SJCRH30 (cell line): ENCODE data around the gene TNFRSF1B. TPM values are rescaled to one million over a fixed set of nuclear protein-coding genes. Genes with fewer than 3 reads are reported as not detected.

Experiments
- DNase-seq, 2 experiments: peaks; one replicate each; pipeline ENCODE4 v3.0.0-alpha.2; 2015 to 2020
- H3K27ac ChIP-seq: fragments of 250-450 bp; sonication (Bioruptor Pico); 2 replicates; pipeline ENCODE4 v1.5.1; 2020; ENCODE audit warnings: mild to moderate bottlenecking, moderate library complexity
- H3K27me3 ChIP-seq: fragments of 250-450 bp; sonication (Bioruptor Pico); 2 replicates; pipeline ENCODE4 v1.5.1; 2020; ENCODE audit warnings: mild to moderate bottlenecking, moderate library complexity
- H3K36me3 ChIP-seq: fragments of 250-450 bp; sonication (Bioruptor Pico); 2 replicates; pipeline ENCODE4 v1.5.1; 2020; ENCODE audit warnings: mild to moderate bottlenecking, moderate library complexity
- H3K4me1 ChIP-seq: fragments of 250-450 bp; sonication (Bioruptor Pico); 2 replicates; pipeline ENCODE4 v1.5.1; 2020; ENCODE audit warnings: mild to moderate bottlenecking, moderate library complexity
- H3K4me3 ChIP-seq: fragments of 250-450 bp; sonication (Bioruptor Pico); 2 replicates; pipeline ENCODE4 v1.5.1; 2020; ENCODE audit warnings: mild to moderate bottlenecking, moderate library complexity
- H3K9me3 ChIP-seq: fragments of 250-450 bp; sonication (Bioruptor Pico); replicated peaks from 2 replicates; pipeline ENCODE4 v1.5.1; 2020; ENCODE audit warnings: mild to moderate bottlenecking, moderate library complexity
- total RNA-seq: library from RNA; depleted of rRNA; stranded (reverse); fragments of >200 nt; shearing (Covaris generic); gene quantifications from 2 replicates; pipeline ENCODE4 v1.2.3, GENCODE V29; 2014

Gene TNFRSF1B
- total RNA-seq, 1 experiment from 2014 or later, result 6.8 TPM

DNA sequence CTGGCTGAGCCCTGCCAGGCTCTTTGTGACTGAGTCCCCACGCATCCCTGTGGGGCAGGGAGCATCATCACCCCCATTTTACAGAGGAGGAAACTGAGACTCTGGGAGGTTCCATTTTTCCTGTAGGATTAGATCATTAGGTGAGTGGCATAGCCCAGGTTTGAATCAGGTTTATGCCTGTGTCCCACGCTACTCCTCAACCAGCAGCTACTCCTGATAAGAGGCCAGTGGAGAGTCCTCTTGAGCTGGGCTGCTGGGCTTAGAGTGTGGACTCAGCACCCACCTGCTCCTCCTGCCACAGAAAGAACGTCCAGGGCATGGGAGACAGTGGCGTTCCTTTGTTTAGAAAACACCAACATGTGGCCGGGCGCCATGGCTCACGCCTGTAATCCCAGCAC lies 30.7 kb downstream of the TNFRSF1B start:
- no peaks in the 10 kb centered on the region for H3K36me3 ChIP-seq
- H3K27me3 ChIP-seq, result no peaks in the 10 kb centered on the region; the same call in 1 of the 2 replicates
- H3K4me1 ChIP-seq, result peaks cover 10% of the 10 kb centered on the region
- no peak for DNase-seq
- no peaks in the 10 kb centered on the region for H3K9me3 ChIP-seq
- no peak overlapping the region for H3K27ac ChIP-seq
- no peak overlapping the region for H3K4me3 ChIP-seq

- H3K36me3 ChIP-seq, result no peaks in the 10 kb centered on the region
- H3K4me1 ChIP-seq, result peaks cover 3% of the 10 kb centered on the region; the same call in 1 of the 2 replicates
- H3K27ac ChIP-seq, result no peak overlapping the region
- no peaks in the 10 kb centered on the region for H3K9me3 ChIP-seq
- DNase-seq, result no peak
- no peaks in the 10 kb centered on the region; the same call in 1 of the 2 replicates for H3K27me3 ChIP-seq
- H3K4me3 ChIP-seq, result no peak overlapping the region
Measured at GRCh38 chr1:12200208-12200607, 33.4 kb downstream of the TNFRSF1B start.

GRCh38 chr1:12201352-12202189 lies 34.8 kb downstream of the TNFRSF1B start:
- Histone ChIP-seq H3K27ac (no peak overlapping the region), H3K27me3 (no peaks in the 10 kb centered on the region; the same call in 1 of the 2 replicates), H3K4me1 (peaks cover 3% of the 10 kb centered on the region; the same call in 1 of the 2 replicates), H3K36me3 (no peaks in the 10 kb centered on the region), H3K4me3 (no peak overlapping the region), H3K9me3 (no peaks in the 10 kb centered on the region)
- DNase-seq, result no peak

DNA sequence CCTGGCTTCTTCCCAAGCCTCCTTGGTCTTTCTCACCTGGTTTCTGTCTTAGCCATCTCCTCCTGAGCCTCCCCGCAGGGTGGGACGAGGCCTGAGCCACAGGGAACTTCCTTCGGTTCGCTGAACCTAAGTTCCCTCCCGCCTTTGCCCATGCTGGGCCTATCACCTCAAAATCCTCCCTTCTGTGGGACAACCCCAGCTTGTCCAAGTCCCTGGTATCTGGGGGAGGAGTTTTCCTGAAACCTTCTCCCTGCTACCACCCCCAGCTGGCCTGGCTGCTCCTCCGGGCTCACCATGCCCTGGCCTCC lies 35.4 kb downstream of the TNFRSF1B start:
- H3K9me3 ChIP-seq, result no peaks in the 10 kb centered on the region
- H3K36me3 ChIP-seq, result no peaks in the 10 kb centered on the region
- no peak overlapping the region for H3K4me3 ChIP-seq
- peaks cover under 1% of the 10 kb centered on the region; the same call in 1 of the 2 replicates for H3K4me1 ChIP-seq
- H3K27me3 ChIP-seq, result no peaks in the 10 kb centered on the region; the same call in 1 of the 2 replicates
- DNase-seq, result no peak
- H3K27ac ChIP-seq, result no peak overlapping the region

GRCh38 chr1:12202577-12202976 lies 35.8 kb downstream of the TNFRSF1B start:
- Histone ChIP-seq H3K4me1 (no peaks in the 10 kb centered on the region), H3K4me3 (no peak overlapping the region), H3K27me3 (no peaks in the 10 kb centered on the region; the same call in 1 of the 2 replicates), H3K27ac (no peak overlapping the region), H3K9me3 (no peaks in the 10 kb centered on the region), H3K36me3 (no peaks in the 10 kb centered on the region)
- no peak for DNase-seq

- Histone ChIP-seq H3K27me3 (no peaks in the 10 kb centered on the region; the same call in 1 of the 2 replicates), H3K27ac (no peak overlapping the region), H3K9me3 (no peaks in the 10 kb centered on the region), H3K4me1 (no peaks in the 10 kb centered on the region), H3K36me3 (no peaks in the 10 kb centered on the region), H3K4me3 (no peak overlapping the region)
- no peak for DNase-seq
Measured at GRCh38 chr1:12203216-12204007, 36.6 kb downstream of the TNFRSF1B start.

DNA sequence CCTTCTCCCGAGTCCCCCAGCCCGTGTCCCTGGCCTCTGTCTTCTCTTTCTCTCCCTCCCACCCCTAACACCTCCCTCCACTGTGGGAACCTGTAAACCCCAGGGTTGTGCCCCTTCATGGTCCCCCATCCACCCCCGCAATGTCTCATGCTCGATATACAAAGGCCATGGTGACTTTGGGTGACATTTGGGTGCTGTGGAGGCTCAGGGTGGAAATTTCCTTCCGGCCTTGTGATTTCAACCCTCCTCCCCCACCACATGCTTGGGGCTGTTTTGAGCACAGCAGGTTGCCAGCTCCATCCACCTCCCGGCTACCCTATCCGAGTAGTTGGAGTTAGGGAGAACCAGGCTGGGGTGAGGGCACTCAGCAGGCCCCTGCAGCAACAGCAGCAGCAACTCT lies 37.3 kb downstream of the TNFRSF1B start:
- no peaks in the 10 kb centered on the region for H3K4me1 ChIP-seq
- H3K36me3 ChIP-seq, result no peaks in the 10 kb centered on the region
- no peaks in the 10 kb centered on the region for H3K9me3 ChIP-seq
- no peak overlapping the region for H3K27ac ChIP-seq
- no peaks in the 10 kb centered on the region; the same call in 1 of the 2 replicates for H3K27me3 ChIP-seq
- no peak for DNase-seq
- no peak overlapping the region for H3K4me3 ChIP-seq

DNA sequence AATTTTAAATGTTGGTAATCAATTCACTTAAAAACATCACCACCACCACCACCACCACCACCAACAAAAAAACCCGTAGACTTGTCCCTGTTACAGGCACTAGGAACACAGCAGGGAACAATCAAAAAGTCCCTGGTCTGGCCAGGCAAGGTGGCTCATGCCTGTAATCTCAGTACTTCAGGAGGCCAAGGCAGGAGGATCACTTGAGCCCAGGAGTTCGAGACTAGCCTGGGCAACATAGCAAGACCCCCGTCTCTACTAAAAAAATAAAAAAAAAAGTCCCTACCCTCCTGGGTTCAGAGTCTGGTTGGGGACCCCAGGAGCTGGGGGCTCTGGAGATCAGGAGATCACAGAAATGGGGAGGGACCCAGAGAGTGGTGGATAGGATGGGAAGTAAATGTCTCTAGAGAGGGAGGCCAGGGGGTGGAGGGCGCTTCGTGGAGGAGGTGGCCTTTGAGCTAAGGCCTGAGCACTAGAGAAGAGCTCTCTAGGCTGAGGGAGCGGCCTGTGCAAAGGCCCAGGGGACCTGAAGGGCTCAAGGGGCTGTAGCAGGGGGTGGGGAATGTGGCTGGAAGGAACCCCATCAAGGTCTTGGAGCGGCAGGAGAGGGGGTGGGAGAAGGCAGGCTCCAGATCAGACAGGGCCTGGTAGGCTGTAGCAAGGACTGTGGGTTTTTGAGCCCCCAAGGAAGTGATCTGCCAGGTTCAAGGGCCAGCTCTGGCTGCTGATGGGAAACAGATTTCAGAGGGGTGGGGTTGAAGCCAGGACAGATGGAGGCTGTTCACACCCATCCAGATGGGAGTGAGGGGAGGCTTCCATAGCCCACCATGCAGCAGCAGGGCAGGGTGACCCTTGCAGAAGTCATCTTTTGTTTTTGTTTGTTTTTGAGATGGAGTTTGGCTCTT lies 38.2 kb downstream of the TNFRSF1B start:
- no peak for DNase-seq
- H3K36me3 ChIP-seq, result no peaks in the 10 kb centered on the region
- H3K27ac ChIP-seq, result no peak overlapping the region
- no peak overlapping the region for H3K4me3 ChIP-seq
- H3K9me3 ChIP-seq, result no peaks in the 10 kb centered on the region
- H3K4me1 ChIP-seq, result no peaks in the 10 kb centered on the region
- H3K27me3 ChIP-seq, result no peaks in the 10 kb centered on the region

GRCh38 chr1:12206238-12206637 lies 39.4 kb downstream of the TNFRSF1B start:
- no peaks in the 10 kb centered on the region for H3K27me3 ChIP-seq
- no peak overlapping the region for H3K27ac ChIP-seq
- no peaks in the 10 kb centered on the region for H3K36me3 ChIP-seq
- no peak overlapping the region for H3K4me3 ChIP-seq
- no peaks in the 10 kb centered on the region for H3K4me1 ChIP-seq
- DNase-seq, result no peak
- no peaks in the 10 kb centered on the region for H3K9me3 ChIP-seq

DNA sequence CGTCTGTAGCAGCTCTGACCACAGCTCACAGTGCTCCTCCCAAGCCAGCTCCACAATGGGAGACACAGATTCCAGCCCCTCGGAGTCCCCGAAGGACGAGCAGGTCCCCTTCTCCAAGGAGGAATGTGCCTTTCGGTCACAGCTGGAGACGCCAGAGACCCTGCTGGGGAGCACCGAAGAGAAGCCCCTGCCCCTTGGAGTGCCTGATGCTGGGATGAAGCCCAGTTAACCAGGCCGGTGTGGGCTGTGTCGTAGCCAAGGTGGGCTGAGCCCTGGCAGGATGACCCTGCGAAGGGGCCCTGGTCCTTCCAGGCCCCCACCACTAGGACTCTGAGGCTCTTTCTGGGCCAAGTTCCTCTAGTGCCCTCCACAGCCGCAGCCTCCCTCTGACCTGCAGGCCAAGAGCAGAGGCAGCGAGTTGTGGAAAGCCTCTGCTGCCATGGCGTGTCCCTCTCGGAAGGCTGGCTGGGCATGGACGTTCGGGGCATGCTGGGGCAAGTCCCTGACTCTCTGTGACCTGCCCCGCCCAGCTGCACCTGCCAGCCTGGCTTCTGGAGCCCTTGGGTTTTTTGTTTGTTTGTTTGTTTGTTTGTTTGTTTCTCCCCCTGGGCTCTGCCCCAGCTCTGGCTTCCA lies 40.1 kb downstream of the TNFRSF1B start:
- Histone ChIP-seq H3K27ac (no peak overlapping the region), H3K9me3 (no peaks in the 10 kb centered on the region), H3K36me3 (no peaks in the 10 kb centered on the region), H3K4me1 (no peaks in the 10 kb centered on the region), H3K4me3 (no peak overlapping the region), H3K27me3 (no peaks in the 10 kb centered on the region)
- no peak for DNase-seq

GRCh38 chr1:12208271-12208670 lies 41.5 kb downstream of the TNFRSF1B start:
- no peaks in the 10 kb centered on the region for H3K4me1 ChIP-seq
- no peaks in the 10 kb centered on the region for H3K27me3 ChIP-seq
- H3K27ac ChIP-seq, result no peak overlapping the region
- no peak for DNase-seq
- no peak overlapping the region for H3K4me3 ChIP-seq
- no peaks in the 10 kb centered on the region for H3K36me3 ChIP-seq
- no peaks in the 10 kb centered on the region for H3K9me3 ChIP-seq

- DNase-seq, result peak; percentile 76 to 94
- Histone ChIP-seq H3K9me3 (no peaks in the 10 kb centered on the region), H3K36me3 (no peaks in the 10 kb centered on the region), H3K27ac (no peak overlapping the region), H3K27me3 (no peaks in the 10 kb centered on the region), H3K4me3 (no peak overlapping the region), H3K4me1 (no peaks in the 10 kb centered on the region)
Measured at GRCh38 chr1:12208764-12209494, 42.1 kb downstream of the TNFRSF1B start.

GRCh38 chr1:12209495-12209832 lies 42.7 kb downstream of the TNFRSF1B start:
- Histone ChIP-seq H3K27ac (no peak overlapping the region), H3K9me3 (no peaks in the 10 kb centered on the region), H3K4me1 (no peaks in the 10 kb centered on the region), H3K36me3 (no peaks in the 10 kb centered on the region), H3K4me3 (no peak overlapping the region), H3K27me3 (no peaks in the 10 kb centered on the region)
- DNase-seq, result no peak
